ENCODE measurements around the gene SLC7A4. TPM values are rescaled to one million over a fixed set of nuclear protein-coding genes. Genes with fewer than 3 reads are reported as not detected.
"Not testable (repeated sequence)": the region's sequence is repeated elsewhere in the genome, so short reads cannot be mapped to it uniquely, and the experiment has no call there.

SLC7A4 gene
- total RNA-seq, 1 donor from 2014 or later = not detected

- DNase-seq (ENCODE audit: low read depth in 2 of 2) = no peak
These were observed 11.6 kb upstream of the SLC7A4 start for GRCh38 chr22:21043860-21044535.

GRCh38 chr22:21042978-21043859 is 10.9 kb upstream of the SLC7A4 start:
- DNase-seq (ENCODE audit: low read depth in 2 of 2) = no peak

- DNase-seq (ENCODE audit: low read depth in 2 of 2) = no peak
These were observed 9.6 kb upstream of the SLC7A4 start for GRCh38 chr22:21041937-21042336.

GRCh38 chr22:21039158-21039557 is 6.8 kb upstream of the SLC7A4 start:
- DNase-seq (ENCODE audit: low read depth in 2 of 2) = not testable (repeated sequence)

GRCh38 chr22:21038405-21038804 is 6.0 kb upstream of the SLC7A4 start:
- no peak for DNase-seq (ENCODE audit: low read depth in 2 of 2)

GRCh38 chr22:21034989-21035388 is 2.6 kb upstream of the SLC7A4 start:
- DNase-seq (ENCODE audit: low read depth in 2 of 2) = no peak

GRCh38 chr22:21033895-21034294 is 1.5 kb upstream of the SLC7A4 start:
- no peak for DNase-seq (ENCODE audit: low read depth in 2 of 2)

- no peak for DNase-seq (ENCODE audit: low read depth in 2 of 2)
These were observed 717 bp upstream of the SLC7A4 start for GRCh38 chr22:21032868-21033688.

- DNase-seq (ENCODE audit: low read depth in 2 of 2) = no peak
These were observed 770 bp downstream of the SLC7A4 start for GRCh38 chr22:21031545-21032036.

- DNase-seq (ENCODE audit: low read depth in 2 of 2) = no peak
These were observed 1.5 kb downstream of the SLC7A4 start for GRCh38 chr22:21030621-21031544.

GRCh38 chr22:21030032-21030431 is 2.3 kb downstream of the SLC7A4 start:
- no peak for DNase-seq (ENCODE audit: low read depth in 2 of 2)

GRCh38 chr22:21029486-21030025 is 2.8 kb downstream of the SLC7A4 start:
- no peak for DNase-seq (ENCODE audit: low read depth in 2 of 2)

GRCh38 chr22:21028277-21029251 is 3.8 kb downstream of the SLC7A4 start:
- no peak for DNase-seq (ENCODE audit: low read depth in 2 of 2)

GRCh38 chr22:21026783-21027692 is 5.3 kb downstream of the SLC7A4 start:
- DNase-seq (ENCODE audit: low read depth in 2 of 2) = no peak

- DNase-seq (ENCODE audit: low read depth in 2 of 2) = no peak
These were observed 6.3 kb downstream of the SLC7A4 start for GRCh38 chr22:21025763-21026755.

GRCh38 chr22:21025266-21025665 is 7.1 kb downstream of the SLC7A4 start:
- no peak for DNase-seq (ENCODE audit: low read depth in 2 of 2)
